Hematopoietic multipotent progenitor cell treated with erythropoietin and hydrocortisone succinate and interleukin-3 and kit ligand, for 17 days (in vitro differentiated cells): ENCODE results near the gene GPX4.
A peak's percentile ranks its signal among the peaks of the same experiment; 100 is the strongest.
"Not testable (repeated sequence)": the region's sequence is repeated elsewhere in the genome, so short reads cannot be mapped to it uniquely, and the experiment has no call there.

ENCODE experiments used
- DNase-seq: peaks from one replicate; pipeline ENCODE4 v3.0.0-alpha.2; 2015; ENCODE audit warnings: low spot score

The GPX4 gene

GRCh38 chr19:1113986-1114483 lies 10.2 kb downstream of the GPX4 start:
- DNase-seq: no peak

DNA sequence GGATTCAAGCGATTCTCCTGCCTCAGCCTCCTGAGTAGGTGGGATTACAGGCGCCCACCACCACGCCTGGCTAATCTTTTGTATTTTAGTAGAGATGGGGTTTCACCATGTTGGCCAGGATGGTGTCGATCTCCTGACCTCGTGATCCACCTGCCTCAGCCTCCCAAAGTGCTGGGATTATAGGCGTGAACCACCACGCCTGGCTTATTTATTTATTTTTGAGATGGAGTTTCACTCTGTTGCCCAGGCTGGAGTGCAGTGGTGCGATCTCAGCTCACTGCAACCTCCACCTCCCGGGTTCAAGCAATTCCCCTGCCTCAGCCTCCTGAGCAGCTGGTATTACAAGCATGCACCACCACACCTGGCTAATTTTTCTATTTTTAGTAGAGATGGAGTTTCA lies 10.9 kb downstream of the GPX4 start:
- not testable (repeated sequence) for DNase-seq

DNA sequence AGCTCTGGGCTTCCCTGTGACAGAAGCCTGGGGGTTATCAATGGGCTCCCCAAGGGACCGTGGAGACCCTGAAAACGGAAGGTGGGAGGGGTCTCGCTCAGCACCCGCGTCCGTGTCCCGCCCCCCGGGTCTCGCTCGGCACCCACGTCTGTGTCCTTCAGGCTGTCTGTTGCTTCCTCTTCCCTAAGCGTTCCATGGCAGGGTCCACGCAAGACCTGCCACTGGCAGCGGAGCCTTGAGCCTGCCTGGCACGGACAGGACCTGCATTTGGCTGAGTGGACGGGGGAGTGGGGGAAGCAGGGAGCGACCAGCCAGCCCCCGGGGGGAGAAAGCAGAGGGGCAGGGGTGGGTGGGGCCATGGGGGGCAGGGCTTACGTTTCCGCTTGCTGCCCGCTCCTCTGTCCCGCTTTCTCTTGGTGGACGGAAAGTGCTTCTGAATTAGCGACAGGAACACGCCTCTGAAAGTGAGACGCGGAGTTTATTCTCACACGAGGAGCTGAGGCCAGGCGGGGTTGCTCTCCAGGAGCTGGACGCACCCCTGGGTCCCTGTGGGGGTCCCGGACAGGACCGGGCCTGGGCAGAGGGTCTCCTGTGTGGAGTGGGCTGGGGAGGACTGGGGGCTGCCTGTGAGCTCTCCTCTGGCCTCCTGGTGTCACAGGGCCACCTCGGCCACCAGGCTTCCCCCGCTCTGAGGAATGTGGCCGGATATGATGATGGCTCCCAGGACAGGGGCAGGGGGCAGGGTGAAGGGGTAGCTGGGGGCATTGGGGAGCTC lies 12.0 kb downstream of the GPX4 start:
- no peak for DNase-seq

DNA sequence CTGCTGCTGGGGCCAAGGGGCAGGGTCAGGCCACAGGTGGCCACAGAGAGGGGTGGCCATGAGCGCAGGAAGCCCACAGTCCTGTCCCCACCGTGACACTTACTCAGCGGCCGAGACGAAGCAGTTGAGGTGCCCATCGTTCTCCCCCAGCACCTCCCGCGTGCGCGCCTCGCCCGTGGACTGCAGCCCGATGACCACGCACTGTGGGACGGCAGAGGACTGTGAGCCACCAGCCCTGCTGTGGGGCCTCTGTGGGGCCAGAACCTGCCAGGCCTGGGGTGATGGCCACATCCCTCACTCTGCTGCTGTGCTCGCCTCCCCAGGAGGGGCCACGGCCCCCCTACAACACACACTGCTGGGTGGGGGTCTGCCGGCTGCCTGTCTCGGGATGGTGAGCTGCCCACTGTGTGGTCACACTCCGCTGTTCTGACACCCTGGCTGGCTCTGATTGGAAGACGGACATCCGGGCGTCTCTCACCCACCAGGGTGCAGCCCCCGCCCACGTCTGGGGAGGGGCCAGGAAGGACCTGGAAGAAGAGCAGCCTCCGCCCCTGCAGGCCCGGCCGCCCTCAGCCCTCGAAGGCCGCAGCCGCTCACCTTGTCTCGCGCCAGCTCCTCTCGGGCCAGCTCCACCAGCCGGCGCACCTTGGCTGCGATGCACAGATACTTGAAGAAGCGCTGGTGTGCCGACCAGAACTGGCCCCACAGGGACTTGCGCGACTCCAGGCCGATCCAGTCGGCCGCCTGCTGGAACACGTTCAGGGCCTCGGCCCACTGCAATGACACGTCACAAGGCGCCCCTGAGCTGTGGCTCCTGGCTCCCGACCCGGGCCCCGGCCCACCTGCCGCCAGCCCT lies 13.2 kb downstream of the GPX4 start:
- no peak for DNase-seq

DNA sequence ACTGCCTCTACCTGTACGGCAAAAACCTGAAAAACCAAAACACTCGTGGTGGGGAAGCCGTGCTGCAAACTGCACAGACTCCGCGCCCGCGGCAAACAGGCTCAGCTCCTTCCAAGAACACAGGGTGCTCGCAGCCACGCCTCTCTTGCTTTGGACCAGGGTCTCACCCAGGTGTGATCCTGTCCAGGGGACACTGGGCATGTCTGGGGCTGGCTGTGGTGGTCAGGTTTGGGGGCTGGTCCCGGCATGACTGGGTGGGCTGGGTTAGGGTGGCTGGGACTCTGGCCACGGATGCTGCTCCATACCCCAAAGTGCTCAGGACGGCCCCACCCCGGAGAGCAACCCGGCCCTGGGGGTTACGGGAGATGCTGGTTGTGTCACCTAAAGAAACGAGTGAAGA lies 13.9 kb downstream of the GPX4 start:
- DNase-seq: no peak

DNA sequence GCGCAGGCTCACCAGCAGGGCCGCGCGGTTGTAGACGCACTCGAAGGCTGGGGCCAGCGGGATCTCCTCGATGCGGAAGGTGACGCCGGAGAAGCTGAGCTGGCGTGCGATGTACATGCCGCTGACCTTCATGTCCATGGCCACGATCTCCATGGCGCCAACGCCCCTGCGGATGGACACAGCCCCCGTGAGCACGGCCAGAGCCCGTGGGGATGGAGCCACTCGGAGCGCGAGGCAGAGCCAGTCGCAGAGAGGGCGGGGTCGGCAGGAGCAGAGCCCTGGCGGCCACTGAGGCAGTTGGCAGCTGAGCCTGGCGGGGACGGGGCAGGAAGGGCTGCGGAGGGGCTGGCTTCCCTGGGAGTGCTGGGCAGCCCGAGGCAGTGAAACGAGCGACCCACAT lies 15.2 kb downstream of the GPX4 start:
- no peak for DNase-seq

GRCh38 chr19:1119475-1120217 lies 15.9 kb downstream of the GPX4 start:
- DNase-seq: no peak

DNA sequence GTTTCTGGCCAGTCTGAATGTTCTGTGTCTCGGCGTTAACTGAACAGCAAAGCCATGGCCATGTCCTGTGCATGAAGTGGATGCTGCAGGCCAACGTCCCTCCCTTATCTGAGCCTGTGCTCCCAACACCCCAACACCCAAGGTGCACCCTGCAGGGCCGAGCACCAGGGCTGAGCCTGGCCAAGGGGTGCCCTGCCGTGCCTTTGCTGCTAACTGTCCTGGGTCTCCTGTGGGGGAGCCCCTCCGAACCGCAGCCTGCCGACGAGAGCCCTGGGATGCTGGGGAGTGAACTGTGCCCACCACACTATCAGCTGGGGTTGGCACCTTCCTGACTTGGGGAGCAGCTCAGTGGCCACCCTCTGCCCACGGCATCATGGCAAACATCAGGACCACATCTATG lies 17.6 kb downstream of the GPX4 start:
- no peak for DNase-seq

GRCh38 chr19:1122021-1122971 lies 18.5 kb downstream of the GPX4 start:
- no peak for DNase-seq

GRCh38 chr19:1122972-1123363 lies 19.2 kb downstream of the GPX4 start:
- DNase-seq: peak; percentile 64

DNA sequence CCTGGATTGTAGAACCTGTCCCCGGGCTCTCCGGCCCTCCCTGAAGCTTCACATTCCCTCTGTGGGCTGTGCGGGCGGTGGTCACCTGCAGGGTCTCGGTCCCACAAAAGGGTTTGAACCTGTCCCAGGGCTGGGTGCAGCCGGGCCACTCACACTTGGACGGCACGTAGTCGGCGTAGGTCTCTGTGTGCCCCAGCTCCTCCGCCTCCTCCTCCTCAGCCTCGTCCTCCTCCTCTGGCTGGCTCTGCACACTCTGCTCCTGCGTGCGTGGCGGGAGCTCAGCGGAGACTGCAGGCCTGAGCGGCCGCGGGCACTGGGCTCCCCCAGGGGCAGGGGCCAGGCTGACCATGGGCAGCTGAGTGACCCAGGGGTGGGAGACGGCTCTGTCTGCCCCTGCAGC lies 19.6 kb downstream of the GPX4 start:
- no peak for DNase-seq

- no peak for DNase-seq
These were observed 20.3 kb downstream of the GPX4 start for GRCh38 chr19:1123885-1124677.

- no peak for DNase-seq
These were observed 22.0 kb downstream of the GPX4 start for GRCh38 chr19:1125601-1126467.

DNA sequence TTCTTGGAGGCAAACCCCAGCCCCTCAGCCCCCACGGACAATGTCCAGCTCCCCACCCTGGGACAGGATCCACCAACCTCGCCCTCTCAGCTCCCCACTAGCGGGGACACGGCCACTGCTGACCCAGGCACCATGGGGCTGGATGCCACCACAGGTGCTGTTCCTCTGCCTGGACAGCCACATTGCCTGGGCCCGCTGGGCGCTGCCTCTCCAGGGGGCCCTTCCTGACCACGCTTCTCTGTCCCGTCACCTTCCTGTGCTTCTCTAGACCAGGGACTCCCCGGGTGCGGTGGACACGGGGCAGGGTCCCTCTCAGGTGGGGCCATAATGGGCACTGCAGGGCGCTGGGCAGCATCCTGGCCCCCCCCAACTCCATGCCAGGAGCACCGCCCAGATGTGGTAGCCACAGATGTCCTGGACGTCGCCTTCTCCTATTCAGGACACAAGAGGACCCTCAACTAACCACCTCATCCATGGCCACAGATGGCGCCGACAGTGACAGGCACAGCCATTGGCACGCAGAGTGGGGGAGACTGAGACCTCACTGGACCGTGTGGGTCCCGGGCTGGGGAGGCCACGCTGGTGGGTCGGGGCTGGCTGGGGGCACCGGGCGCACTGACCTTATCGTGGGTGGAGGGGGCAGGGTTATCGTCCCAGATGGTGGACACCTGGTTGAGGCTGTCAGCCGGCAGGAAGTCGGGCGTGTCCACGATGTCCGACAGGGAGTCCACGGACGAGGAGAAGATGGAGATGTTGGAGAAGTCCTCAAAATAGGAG lies 23.4 kb downstream of the GPX4 start:
- DNase-seq: no peak

DNA sequence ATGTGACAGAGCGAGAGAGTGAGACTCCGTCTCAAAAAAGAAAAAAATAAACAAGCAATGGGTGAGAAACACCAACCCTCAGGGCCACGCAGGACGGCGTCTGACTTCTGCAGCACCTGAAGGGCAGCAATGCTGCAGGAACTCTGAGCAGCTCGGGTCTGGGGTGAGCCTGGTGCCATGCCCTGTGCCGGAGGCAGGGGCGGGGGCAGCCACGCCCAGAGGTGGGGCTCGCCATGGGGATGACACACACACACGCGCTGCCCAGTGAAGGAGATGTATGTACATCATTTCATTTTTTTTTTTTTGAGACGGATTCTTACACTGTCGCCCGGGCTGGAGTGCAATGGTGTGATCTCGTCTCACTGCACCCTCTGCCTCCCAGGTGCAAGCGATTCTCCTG lies 24.3 kb downstream of the GPX4 start:
- DNase-seq: no peak

GRCh38 chr19:1129084-1129483 lies 25.3 kb downstream of the GPX4 start:
- not testable (repeated sequence) for DNase-seq

DNA sequence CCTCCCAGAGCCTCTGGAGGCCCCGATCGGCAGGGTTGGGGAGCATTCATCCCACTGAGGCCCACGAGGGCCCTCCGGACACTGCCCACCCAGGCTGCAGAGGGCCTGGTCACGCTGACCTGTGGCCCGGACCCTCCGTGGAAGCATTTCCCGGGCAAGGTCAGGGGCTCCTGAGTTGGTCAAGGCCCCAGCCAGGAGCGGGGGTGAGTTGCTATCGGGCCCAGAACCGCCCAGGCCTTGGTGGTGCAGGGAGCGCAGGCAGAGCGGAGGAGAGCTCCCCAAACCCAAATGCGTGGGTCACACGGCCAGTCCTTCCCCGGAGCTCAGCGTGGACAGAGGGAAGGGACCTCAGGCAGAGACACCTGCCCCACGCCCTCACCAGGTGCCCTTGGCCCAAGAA lies 25.7 kb downstream of the GPX4 start:
- no peak for DNase-seq
